Thyroid gland (tissue), 4 donors: ENCODE results near the gene ZNF407.

Experiments used
- POLR2A ChIP-seq, 2 donors: fragments of 450-650 bp; IDR thresholded peaks; one replicate each; pipeline ENCODE4 v1.6.1; 2017; ENCODE audit warnings: antibody characterized with exemption in 2 of 2, mild to moderate bottlenecking in 2 of 2, moderate library complexity in 1 of 2
- TF ChIP-seq, protein P1 (sequence below), 6 experiments: fragments of 200-600 bp in 3 of 6; fragments of 450-650 bp in 3 of 6; sonication (generic) in 3 of 6; IDR thresholded peaks; one replicate each; pipeline ENCODE4 v1.5.1; 2016 to 2019; ENCODE audit warnings: antibody characterized with exemption in 6 of 6, mild to moderate bottlenecking in 2 of 6, inconsistent platforms in 1 of 6, moderate library complexity in 1 of 6

DNA sequence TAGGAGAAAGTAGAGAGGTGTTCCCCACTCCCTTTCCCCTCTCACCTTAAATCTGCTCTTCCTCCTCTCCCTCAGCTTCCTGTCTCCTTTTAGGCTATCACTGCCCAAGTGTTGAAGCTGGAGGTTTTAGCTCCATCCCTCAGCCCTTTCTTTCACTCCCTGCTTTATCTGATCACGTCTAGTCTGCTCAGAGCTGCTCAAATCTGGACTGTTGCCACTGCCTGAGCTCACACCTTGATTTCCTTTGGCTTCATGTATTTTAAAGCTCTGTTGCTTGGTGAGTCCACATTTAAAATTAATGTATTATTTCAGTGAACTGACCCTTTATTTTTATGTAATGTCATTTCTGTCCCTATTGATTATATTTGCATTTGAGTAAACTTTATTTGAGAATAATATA, 374.7 kb downstream of the ZNF407 start:
- TF ChIP-seq, protein P1, sequence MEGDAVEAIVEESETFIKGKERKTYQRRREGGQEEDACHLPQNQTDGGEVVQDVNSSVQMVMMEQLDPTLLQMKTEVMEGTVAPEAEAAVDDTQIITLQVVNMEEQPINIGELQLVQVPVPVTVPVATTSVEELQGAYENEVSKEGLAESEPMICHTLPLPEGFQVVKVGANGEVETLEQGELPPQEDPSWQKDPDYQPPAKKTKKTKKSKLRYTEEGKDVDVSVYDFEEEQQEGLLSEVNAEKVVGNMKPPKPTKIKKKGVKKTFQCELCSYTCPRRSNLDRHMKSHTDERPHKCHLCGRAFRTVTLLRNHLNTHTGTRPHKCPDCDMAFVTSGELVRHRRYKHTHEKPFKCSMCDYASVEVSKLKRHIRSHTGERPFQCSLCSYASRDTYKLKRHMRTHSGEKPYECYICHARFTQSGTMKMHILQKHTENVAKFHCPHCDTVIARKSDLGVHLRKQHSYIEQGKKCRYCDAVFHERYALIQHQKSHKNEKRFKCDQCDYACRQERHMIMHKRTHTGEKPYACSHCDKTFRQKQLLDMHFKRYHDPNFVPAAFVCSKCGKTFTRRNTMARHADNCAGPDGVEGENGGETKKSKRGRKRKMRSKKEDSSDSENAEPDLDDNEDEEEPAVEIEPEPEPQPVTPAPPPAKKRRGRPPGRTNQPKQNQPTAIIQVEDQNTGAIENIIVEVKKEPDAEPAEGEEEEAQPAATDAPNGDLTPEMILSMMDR (IDR thresholded peaks at IDR 0.05) = no peak
- no peak for TF ChIP-seq POLR2A (IDR thresholded peaks at IDR 0.05)
